GM21528 (cell line): ENCODE data around the gene IFNL1.
"Not testable (repeated sequence)": the region's sequence is repeated elsewhere in the genome, so short reads cannot be mapped to it uniquely, and the experiment has no call there.

ENCODE experiments used
- ATAC-seq: cut with Tn5 transposase; IDR thresholded peaks from one replicate; pipeline ENCODE4 v1.9.1; 2021; ENCODE audit warnings: mild to moderate bottlenecking, moderate library complexity; ENCODE audit not compliant: unreplicated experiment, low FRiP score

Gene IFNL1

DNA sequence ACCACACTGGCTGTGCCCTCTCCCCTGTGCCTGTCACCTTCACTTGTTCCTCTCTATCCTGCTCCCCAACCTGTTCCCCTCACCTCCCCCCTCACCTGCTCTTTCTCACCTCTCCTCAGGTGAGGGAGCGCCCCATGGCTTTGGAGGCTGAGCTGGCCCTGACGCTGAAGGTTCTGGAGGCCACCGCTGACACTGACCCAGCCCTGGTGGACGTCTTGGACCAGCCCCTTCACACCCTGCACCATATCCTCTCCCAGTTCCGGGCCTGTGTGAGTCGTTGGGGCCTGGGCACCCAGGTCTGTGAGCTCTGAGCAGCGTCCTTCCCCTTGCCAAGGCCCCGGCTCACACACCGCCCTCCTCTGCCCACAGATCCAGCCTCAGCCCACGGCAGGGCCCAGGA is 26.8 kb upstream of the IFNL1 start:
- not testable (repeated sequence) for ATAC-seq

DNA sequence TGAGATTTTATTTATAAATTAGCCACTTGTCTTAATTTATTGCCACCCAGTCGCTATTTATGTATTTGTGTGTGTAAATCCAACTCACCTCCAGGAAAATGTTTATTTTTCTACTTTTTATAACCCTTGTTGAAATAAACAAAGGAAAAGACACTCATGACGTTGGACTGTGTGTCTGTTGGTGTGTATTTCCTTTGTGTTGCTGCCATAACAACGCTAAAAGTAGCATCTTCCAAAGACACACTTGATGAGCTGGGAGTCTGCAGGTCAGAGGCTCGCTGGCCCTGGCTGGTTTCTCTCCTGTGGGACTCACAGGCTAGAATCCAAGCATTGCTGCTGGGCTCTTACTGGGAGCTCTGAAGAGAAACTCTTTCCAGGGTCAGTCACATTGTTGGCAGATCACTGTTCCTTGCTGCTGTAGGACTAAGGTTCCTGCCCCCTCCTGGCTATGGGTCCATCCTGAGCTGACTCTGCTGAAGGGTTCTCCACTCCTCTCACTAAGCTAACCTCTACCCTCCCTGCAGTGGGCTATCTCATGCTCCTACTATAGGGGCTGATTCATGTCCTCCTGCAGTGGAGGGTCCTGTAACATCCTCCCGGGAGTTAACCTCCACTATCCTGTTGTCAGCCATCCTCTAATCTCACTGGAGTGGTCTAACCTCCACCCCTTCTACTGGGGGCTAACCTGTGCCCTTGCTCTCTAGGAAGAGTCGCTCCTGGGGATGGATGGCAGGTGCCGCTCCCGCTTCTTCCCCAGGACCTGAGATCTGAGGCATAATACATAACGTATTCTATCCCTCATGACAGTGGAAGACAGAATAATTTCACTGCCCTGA is 26.0 kb upstream of the IFNL1 start:
- ATAC-seq, result no peak

DNA sequence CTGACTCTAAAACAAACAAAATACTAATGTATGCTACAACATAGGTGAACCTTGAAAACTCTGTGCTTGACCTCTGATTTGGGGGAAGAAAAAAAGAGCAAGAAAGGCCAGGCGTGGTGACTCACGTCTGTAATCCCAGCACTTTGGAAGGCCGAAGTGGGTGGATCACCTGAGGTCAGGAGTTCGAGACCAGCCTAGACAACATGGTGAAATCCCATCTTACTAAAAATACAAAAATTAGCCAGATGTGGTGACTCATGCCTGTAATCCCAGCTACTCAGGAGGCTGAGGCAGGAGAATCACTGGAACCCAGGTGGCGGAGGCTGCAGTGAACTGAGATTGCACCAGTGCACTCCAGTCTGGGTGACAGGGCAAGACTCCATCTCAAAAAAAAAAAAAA is 22.3 kb upstream of the IFNL1 start:
- ATAC-seq, result not testable (repeated sequence)

DNA sequence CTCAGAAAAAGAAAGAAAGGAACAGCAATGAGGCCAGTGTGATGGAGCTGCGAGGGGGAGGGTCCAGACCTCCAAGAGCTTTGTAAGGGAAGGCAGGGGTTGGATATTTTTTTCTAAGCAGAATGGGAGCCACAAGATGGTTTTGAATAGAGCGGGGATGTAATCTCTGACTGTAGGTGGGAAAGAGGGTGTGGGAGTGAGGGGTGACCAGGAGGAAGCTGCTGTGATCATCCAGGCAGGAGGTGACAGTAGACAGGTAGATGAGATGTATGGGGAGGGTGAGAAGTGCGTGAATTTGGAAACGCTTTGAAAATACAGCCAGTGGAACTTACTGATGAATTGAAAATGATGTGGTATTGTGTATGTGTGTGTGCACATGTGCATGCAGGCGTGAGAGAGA is 20.6 kb upstream of the IFNL1 start:
- ATAC-seq, result no peak

GRCh38 chr19:39276740-39277139 is 19.5 kb upstream of the IFNL1 start:
- ATAC-seq, result no peak

DNA sequence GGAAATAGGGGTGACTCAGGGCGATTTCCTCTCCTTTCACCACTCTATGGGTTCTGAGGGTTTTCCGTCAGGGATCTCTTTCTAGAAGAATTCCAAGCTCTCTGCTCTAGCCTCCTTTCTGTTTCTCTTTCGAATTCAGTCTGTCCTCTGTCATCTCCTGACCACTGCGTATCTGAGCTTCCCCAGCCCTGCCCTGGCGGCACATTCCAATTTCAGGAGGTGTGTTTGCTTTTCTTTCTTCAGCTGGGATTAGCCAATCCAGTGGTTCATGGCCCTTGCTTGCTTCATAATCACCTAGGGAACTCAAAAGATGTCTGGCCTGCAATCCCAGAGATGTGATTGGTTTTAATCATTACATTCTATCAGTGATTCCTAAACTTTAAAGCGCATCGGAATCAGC is 18.6 kb upstream of the IFNL1 start:
- ATAC-seq, result no peak

GRCh38 chr19:39282021-39282420 is 14.2 kb upstream of the IFNL1 start:
- no peak for ATAC-seq

DNA sequence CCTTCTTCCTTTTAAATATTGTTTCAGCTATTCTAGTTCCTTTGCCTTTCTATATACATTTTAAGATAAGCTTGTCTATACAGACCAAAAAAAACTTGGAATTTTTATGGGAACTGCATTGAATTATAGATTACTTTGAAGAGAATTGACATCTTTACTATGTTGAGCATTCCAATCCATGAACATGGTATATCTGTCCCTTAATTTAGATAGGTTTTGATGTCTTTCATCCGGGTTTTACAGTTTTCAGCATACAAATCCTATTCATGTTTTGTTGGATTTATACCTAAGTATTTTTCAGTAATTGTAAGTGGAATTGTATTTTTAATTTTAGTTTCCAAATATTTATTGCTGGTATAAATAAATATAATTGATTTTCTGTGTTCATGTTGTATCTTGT is 12.2 kb upstream of the IFNL1 start:
- ATAC-seq, result no peak

DNA sequence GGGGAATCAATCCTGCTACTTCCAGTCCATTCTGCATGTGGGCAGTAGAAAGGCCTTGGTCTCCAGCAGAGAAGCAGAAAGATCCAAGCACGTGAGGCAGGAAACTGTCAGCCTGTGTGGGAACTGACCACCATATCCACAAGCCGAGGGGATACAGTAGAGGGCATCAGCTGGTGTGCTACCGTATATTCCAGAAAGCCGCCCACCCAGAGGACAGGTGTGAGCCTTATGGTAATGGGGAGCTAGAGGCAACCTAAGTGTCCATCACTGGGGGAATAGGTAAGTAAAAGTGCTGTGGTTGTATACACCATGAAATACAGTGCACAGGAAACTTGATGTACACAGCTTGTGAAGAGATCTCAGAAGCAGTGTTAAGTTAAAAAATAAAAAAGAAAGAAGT is 2.8 kb upstream of the IFNL1 start:
- ATAC-seq, result no peak

- no peak for ATAC-seq
Observed at GRCh38 chr19:39296906-39297305, 699 bp downstream of the IFNL1 start.

GRCh38 chr19:39297931-39298634 is 1.9 kb downstream of the IFNL1 start:
- ATAC-seq, result no peak

DNA sequence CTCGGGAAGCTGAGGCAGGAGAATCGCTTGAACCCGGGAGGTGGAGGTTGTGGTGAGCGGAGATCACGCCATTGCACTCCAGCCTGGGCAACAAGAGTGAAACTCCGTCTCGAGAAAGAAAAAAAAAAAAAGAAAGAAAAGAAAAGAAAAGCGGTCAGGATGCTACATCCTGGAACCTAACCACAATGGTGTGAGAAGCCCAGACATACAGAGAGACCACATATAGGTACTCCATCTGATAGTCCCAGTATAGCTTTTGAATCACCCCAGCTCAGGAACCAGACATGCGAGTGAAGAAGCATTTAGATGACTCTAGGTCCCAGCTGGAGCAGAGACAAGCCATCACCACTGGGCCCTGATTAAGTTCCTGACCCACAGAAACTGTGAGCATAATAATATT is 3.2 kb downstream of the IFNL1 start:
- ATAC-seq, result no peak

DNA sequence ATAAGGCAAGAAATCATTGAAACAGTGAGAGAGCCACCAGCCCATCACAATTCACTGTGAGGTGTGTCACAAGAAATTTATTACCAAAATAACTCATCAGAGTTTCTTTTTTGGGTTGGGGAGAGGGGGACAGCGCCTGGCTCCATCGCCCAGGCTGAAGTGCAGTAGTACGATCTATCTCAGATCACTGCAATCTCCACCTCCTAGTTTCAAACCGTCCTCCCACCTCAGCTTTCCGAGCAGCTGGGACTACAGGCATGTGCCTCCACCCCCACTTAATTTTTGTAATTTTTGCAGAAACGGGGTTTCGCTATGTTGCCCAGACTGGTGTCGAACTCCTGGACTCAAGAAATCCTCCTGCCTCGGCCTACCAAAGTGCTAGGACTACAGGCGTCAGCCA is 3.6 kb downstream of the IFNL1 start:
- no peak for ATAC-seq

- ATAC-seq, result no peak
Observed at GRCh38 chr19:39301021-39301420, 4.8 kb downstream of the IFNL1 start.

DNA sequence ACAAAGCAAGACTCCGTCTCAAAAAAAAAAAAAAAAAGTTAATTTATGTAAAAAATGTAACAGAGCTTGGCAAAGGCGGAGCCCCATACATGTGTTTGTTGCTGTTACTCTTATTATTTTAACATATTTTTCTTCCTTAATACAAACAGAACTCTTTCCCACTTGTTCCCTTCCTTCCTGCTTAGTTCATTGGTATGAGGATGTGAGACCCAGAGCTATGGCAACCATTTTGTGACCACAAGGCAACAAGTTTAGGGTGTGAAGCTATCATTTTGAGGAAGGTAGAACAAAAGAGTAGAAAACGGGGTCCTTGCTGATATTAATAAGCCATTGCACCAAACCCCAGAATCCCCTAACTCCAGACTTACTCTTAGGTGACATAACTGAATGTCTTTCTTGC is 5.4 kb downstream of the IFNL1 start:
- ATAC-seq, result no peak

DNA sequence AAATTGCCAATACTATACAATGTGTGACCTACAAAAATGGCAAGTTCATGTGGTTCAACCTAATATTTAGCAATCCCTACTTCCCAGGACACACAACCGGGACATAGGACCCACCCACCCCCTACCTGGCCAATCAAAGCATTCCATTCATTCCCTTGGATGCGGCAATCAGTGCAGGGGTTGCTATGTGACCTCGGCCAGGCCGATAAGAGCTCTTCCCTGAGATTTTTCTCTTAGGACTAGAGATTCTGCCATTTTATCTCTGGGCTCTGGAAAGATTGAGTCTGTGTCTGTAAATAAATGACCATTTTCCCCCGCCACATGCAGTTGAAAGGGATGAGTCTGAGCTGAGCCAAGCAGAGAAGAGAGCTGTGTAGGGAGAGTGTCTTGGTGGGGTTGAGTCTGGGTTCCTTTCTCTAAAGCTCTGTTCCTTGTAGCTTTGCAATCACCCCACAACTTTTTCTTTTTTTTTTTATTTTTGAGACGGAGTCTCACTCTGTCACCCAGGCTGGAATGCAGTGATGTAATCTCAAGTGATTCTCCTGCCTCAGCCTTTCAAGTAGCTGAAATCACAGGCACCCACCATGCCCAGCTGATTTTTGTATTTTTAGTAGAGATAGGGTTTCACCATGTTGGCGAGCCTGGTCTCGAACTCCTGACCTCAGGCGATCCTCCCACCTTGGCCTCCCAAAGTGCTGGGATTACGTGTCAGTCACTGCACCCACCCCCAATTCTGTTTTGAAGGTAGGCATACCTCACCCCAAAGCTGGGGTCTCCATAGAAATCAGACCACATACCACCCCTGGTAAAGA is 7.4 kb downstream of the IFNL1 start:
- ATAC-seq, result no peak

DNA sequence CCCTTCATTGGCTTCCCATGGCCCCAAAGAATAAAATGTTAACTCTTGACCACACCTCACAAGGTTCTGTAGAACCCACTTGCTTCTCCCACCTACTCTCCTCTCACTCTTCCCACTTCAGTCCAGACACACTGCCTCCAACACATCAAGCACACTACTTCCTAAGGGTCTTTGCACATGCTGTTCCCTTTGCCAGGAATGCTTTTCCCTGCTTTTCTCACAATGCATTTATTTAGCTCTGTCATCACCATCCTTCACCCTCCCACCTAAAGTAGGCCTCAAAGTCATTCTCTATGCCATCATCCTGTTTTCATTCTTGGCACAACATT is 7.9 kb downstream of the IFNL1 start:
- ATAC-seq, result no peak

DNA sequence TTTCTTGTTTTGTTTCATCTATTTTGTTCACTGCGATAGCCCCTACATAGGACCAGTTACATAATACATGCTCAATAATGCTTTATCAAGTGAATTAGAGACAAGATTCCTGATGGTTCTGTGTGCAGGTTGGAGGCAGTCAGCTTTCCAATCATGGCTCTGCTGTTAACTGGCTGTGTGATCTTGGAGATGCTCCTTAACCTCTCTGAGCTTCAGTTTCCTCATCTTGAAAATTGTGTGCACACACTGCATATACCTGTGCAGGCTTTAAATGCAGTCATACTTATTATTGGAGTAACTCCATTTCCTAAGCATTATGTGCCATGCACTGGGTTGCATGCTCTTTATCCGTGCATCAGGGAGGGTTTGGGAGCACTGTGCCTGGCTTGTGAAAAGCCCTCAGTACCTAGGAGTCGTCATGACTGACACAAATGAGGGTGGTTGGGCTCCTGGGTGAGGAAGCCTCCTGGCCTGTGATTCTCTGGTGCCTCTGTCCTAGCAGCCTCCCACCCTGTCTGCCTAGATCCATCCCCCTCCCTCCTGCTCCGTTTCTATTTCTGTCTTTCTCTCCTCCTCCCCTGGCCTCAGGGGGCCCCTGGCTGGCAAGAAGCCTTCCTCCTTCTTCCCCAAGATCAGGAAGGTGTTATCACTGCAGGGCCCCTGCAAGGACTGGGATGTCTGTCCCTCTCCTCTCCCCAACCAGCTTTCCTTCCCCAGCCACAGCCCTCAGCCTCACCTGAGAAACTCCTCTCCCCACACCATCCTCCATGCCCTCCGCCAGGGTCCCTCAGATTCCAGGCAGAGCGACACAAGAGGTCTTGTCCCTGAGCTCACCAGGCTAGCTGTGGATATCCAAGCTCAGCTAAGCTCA is 8.7 kb downstream of the IFNL1 start:
- ATAC-seq, result no peak

DNA sequence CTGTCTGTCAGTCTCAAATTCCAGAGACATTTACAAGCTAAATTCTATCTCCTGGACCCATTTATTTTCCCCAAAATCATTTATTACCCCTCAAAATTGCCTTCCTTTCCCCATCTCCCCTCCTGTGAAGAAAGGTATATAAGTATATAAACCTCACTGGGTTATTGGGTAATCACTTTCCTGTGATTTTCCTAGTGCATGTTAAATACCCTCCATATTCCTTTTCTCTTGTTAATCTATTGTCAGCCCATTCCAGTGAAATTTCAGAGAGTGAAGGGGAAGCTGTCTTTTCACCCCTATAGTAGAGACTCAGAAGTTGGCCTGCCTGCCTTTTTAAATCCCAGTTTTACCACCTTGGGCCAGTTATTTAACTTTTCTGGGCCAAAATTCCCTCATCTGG is 9.9 kb downstream of the IFNL1 start:
- ATAC-seq, result no peak

DNA sequence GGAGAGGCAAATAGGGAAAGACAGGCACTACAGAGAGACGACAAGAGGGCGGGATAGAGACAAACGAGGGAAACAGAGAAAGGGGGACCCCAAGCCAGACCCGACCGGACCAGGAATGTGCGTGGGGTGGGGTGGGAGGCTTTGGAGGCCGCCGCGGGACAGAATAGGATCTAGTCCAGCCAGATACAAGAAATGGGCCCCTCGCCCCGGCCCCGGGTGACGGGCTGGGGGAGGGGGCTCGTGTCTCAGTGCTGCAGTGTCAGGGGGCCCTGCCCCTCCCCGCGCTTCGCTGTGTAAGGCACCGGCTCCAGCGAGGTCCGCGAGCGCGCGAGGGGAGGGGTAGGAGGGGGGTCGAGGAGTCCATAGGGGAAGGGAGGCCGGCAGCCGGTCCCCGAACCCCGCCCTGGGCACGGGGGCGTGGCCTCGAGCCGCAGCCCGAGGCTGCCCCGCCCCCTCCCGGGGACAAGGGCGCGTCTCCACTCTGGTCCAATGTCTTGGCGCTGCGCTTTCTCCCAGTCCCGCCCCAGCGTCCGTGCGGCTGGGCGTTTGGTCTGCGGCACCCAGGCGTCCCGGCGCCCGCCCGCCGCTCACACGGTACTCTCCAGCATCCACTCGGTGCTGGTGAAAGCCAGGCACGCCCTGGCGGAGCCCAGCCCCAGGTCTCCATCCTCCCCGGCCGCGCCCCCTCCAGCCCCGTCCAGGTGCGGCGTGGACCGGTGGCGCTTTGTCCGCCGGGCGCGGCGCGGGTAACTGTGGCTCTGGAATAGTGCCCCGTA is 11.0 kb downstream of the IFNL1 start:
- ATAC-seq, result no peak
